Nephron (organoid): ENCODE measurements around the gene UBR1.
"Not testable (repeated sequence)": the region's sequence is repeated elsewhere in the genome, so short reads cannot be mapped to it uniquely, and the experiment has no call there.

ENCODE experiments used
- H3K27ac Mint-ChIP-seq, 3 experiments: 2 replicates each; pipeline ENCODE4 v1.8.0; 2020; ENCODE audit warnings: mixed read lengths in 3 of 3, mild to moderate bottlenecking in 2 of 3, moderate library complexity in 1 of 3
- H3K27me3 Mint-ChIP-seq: 2 replicates; pipeline ENCODE4 v1.8.0; 2021; ENCODE audit warnings: low read depth, mild to moderate bottlenecking, moderate library complexity, mixed read lengths
- H3K36me3 Mint-ChIP-seq: 2 replicates; pipeline ENCODE4 v1.8.0; 2020; ENCODE audit warnings: low read depth, mixed read lengths
- H3K4me1 Mint-ChIP-seq: 2 replicates; pipeline ENCODE4 v1.8.0; 2020; ENCODE audit warnings: mixed read lengths
- H3K4me3 Mint-ChIP-seq, 3 experiments: 2 replicates each; pipeline ENCODE4 v1.8.0; 2020; ENCODE audit warnings: mild to moderate bottlenecking in 3 of 3, mixed read lengths in 3 of 3, moderate library complexity in 2 of 3
- H3K9me3 Mint-ChIP-seq: 2 replicates; pipeline ENCODE4 v1.8.0; 2020; ENCODE audit warnings: mixed read lengths
- TF ChIP-seq, protein P1 (sequence below), 3 experiments: fragments of 200-600 bp; sonication (generic); IDR thresholded peaks; one replicate each; pipeline ENCODE4 v1.5.0; 2021; ENCODE audit warnings: antibody characterized with exemption in 3 of 3; ENCODE audit not compliant: unreplicated experiment in 3 of 3

Gene UBR1

DNA sequence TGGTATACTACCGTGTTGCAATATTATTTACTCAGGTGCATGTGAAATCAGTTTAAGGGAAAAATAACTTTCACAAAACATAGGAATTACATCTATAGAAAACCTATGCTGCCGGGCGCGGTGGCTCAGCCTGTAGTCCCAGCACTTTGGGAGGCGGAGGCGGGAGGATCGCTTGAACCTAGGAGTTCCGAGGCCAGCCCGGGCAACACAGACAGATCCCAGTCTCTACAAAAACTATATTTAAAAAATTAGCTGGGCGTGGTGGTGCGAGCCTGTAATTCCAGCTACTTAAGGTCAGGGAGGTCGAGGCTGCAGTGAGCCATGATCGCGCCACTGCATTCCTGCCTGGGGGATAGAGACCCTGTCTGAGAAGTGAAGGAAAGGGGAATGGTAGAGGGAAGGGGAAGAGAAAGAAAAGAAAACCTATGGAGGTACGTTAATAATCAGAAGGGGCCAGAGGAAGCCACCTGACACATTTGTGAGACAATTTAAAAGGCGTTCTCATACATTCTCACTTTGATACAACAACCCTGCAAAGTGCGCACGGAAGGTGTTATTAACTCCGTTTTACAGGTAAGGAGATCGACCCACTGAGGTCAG is 27.1 kb upstream of the UBR1 start:
- Mint-ChIP-seq H3K4me3 (peak overlapping the region; percentile 86 to 97 (median 90)), H3K4me1 (peaks cover 20% of the 10 kb centered on the region), H3K27me3 (peaks cover 30% of the 10 kb centered on the region), H3K36me3 (peaks cover 4% of the 10 kb centered on the region), H3K9me3 (peaks cover 14% of the 10 kb centered on the region), H3K27ac (peak overlapping the region; percentile 62 to 91 (median 86))
- TF ChIP-seq, protein P1, sequence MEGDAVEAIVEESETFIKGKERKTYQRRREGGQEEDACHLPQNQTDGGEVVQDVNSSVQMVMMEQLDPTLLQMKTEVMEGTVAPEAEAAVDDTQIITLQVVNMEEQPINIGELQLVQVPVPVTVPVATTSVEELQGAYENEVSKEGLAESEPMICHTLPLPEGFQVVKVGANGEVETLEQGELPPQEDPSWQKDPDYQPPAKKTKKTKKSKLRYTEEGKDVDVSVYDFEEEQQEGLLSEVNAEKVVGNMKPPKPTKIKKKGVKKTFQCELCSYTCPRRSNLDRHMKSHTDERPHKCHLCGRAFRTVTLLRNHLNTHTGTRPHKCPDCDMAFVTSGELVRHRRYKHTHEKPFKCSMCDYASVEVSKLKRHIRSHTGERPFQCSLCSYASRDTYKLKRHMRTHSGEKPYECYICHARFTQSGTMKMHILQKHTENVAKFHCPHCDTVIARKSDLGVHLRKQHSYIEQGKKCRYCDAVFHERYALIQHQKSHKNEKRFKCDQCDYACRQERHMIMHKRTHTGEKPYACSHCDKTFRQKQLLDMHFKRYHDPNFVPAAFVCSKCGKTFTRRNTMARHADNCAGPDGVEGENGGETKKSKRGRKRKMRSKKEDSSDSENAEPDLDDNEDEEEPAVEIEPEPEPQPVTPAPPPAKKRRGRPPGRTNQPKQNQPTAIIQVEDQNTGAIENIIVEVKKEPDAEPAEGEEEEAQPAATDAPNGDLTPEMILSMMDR (IDR thresholded peaks at IDR 0.05; ENCODE audit: unreplicated experiment in 3 of 3), result no peak

DNA sequence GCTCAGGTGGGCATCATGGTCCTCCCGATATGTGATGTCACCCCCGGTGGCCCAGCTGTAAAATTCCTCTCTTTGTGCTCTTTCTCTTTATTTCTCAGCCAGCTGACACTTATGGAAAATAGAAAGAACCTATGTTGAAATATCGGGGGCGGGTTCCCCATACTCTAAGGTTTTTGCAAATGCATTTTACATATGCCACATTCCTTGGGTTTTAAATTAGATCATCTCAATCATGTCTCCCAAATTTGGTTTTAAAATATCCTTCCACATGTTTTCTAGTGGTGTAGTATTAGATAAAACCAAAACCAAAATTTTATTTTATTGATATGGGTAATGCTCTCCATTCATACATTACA is 23.1 kb upstream of the UBR1 start:
- Mint-ChIP-seq H3K4me1 (peaks cover 10% of the 10 kb centered on the region), H3K36me3 (no peaks in the 10 kb centered on the region), H3K4me3 (no peak overlapping the region), H3K27me3 (peaks cover 25% of the 10 kb centered on the region), H3K9me3 (peaks cover 18% of the 10 kb centered on the region), H3K27ac (no peak overlapping the region)
- TF ChIP-seq, protein P1 (IDR thresholded peaks at IDR 0.05; ENCODE audit: unreplicated experiment in 3 of 3), result no peak

DNA sequence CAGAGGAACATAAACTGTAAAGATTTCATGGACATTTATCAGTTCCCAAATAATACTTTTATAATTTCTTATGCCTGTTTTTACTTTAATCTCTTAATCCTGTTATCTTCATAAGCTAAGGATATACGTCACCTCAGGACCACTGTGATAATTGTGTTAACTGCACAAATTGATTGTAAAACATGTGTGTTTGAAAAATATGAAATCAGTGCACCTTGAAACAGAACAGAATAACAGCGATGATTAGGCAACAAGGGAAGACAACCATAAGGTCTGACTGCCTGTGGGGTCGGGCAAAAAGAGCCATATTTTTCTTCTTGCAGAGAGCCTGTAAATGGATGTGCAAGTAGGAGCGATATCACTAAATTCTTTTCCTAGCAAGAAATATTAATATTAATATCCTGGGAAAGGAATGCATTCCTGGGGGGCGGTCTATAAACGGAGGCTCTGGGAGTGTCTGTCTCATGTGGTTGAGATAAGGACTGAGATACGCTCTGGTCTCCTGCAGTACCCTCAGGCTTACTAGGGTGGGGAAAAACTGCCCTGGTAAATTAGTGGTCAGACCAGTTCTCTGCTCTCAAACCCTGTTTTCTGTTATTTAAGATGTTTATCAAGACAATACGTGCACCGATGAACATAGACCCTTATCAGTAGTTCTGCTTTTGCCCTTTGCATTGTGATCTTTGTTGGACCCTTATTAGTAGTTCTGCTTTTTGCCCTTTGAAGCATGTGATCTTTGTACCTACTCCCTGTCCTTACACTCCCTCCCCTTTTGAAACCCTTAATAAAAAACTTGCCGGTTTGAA is 22.5 kb upstream of the UBR1 start:
- H3K4me1 Mint-ChIP-seq, result peaks cover 12% of the 10 kb centered on the region

DNA sequence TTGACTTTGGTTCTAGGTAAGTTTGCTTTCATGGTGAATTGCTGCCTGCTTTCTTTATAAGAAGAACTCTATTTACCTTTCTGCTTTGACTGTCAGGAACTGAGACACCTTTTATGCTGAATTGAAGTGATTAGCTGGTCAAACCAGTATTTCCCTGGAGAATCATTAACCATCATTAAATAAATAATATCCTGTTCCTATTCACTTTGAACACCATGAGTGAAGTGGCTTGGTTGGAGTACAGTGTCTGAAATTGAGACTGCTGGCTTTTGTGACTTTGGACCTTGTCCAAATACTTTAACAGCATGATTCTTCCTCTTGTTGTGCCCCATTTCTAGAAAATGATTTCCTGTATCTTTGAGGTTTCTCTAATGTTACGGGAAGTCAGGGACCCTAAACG is 21.9 kb upstream of the UBR1 start:
- H3K4me3 Mint-ChIP-seq, result no peak overlapping the region
- TF ChIP-seq, protein P1 (IDR thresholded peaks at IDR 0.05; ENCODE audit: unreplicated experiment in 3 of 3), result no peak
- H3K9me3 Mint-ChIP-seq, result peaks cover 18% of the 10 kb centered on the region
- peak overlapping the region; percentile 72 to 94 (median 76) for H3K27ac Mint-ChIP-seq
- no peaks in the 10 kb centered on the region for H3K36me3 Mint-ChIP-seq
- H3K27me3 Mint-ChIP-seq, result peaks cover 27% of the 10 kb centered on the region
- peaks cover 11% of the 10 kb centered on the region for H3K4me1 Mint-ChIP-seq

More for the DNA sequence above, 22.5 kb upstream of the UBR1 start:
- not testable (repeated sequence) for H3K4me3 Mint-ChIP-seq, H3K36me3 Mint-ChIP-seq
- H3K27me3 Mint-ChIP-seq, result peaks cover 27% of the 10 kb centered on the region
- peak overlapping the region in 2 of 3 experiments; percentile 76 to 94 for H3K27ac Mint-ChIP-seq
- H3K9me3 Mint-ChIP-seq, result peaks cover 18% of the 10 kb centered on the region

DNA sequence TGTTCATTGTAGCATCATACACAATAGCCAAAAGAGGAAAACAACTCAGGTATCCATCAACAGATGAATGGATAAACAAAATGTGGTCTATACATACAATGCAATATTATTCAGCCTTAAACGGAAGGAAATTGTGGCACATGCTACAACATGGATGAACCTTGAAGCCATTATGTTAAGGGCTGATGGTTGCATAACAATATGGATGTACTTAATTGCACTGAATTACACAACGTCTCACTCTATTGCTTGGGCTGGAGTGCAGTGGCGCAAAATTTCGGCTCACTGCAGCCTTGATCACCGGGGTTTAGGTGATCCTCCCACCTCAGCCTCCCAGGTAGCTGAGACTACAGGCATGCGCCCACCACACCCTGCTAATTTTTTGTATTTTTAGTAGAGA is 20.5 kb upstream of the UBR1 start:
- Mint-ChIP-seq H3K27me3 (peaks cover 21% of the 10 kb centered on the region), H3K4me3 (no peak overlapping the region), H3K4me1 (peaks cover 5% of the 10 kb centered on the region), H3K9me3 (peaks cover 18% of the 10 kb centered on the region), H3K27ac (no peak overlapping the region), H3K36me3 (no peaks in the 10 kb centered on the region)
- TF ChIP-seq, protein P1 (IDR thresholded peaks at IDR 0.05; ENCODE audit: unreplicated experiment in 3 of 3), result no peak

DNA sequence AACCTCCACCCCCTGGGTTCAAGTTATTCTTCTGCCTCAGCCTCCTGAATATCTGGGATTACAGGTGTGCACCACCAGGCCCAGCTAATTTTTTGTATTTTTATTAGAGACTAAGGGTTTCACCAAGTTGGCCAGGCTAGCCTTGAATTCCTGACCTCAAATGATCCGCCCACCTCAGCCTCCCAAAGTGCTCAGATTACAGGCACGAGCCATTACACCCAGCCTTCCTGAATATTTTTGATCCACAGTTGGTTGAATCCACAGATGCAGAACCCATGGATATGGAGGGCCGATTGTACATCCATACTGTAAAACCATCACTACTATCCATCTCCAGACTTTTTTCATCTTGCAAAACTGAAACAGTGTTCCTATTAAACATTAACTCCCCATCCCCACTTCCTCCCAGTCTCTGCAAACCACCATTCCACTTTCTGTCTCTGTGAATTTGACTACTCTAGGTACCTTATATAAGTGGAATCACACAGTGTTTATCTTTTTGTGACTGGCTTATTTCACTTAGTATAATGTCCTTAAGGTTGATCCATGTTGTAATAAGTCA is 19.3 kb upstream of the UBR1 start:
- H3K27me3 Mint-ChIP-seq, result peaks cover 23% of the 10 kb centered on the region
- H3K9me3 Mint-ChIP-seq, result peaks cover 17% of the 10 kb centered on the region
- no peak overlapping the region for H3K27ac Mint-ChIP-seq
- H3K4me3 Mint-ChIP-seq, result peak overlapping the region in 1 of 3 experiments; percentile 10
- TF ChIP-seq, protein P1 (IDR thresholded peaks at IDR 0.05; ENCODE audit: unreplicated experiment in 3 of 3), result no peak
- peaks cover 5% of the 10 kb centered on the region for H3K4me1 Mint-ChIP-seq
- H3K36me3 Mint-ChIP-seq, result no peaks in the 10 kb centered on the region
